SU-DHL-6 (cell line): ENCODE data around the gene MRPL4.

Experiments
- H2AFZ ChIP-seq: fragments of 200-600 bp; sonication (generic); 2 replicates; pipeline ENCODE4 v1.6.1; 2014; ENCODE audit warnings: low read depth, mild to moderate bottlenecking, moderate library complexity, mixed read lengths, antibody characterized with exemption, low read length; ENCODE audit not compliant: severe bottlenecking
- H3F3A ChIP-seq: fragments of 200-600 bp; shearing (Covaris generic); 2 replicates; pipeline ENCODE4 v1.6.0; 2016; ENCODE audit warnings: antibody characterized with exemption, mild to moderate bottlenecking; ENCODE audit not compliant: insufficient read depth
- H3K27ac ChIP-seq: fragments of 200-600 bp; sonication (generic); 2 replicates; pipeline ENCODE4 v1.5.1; 2016; ENCODE audit warnings: low read depth, mild to moderate bottlenecking, low read length, moderate library complexity, mixed read lengths
- H3K27me3 ChIP-seq: fragments of 200-600 bp; sonication (generic), shearing (Covaris generic); 2 replicates; pipeline ENCODE4 v1.6.0; 2014; ENCODE audit warnings: mild to moderate bottlenecking, low read length
- H3K36me3 ChIP-seq: fragments of 200-600 bp; sonication (generic); 2 replicates; pipeline ENCODE4 v1.6.1; 2014; ENCODE audit warnings: mild to moderate bottlenecking, low read length, mixed read lengths
- H3K4me2 ChIP-seq: fragments of 300-600, 200-600 bp; shearing (Covaris generic), sonication (generic); 2 replicates; pipeline ENCODE4 v1.6.0; 2014; ENCODE audit warnings: low read length, low read depth, mild to moderate bottlenecking; ENCODE audit not compliant: poor library complexity, severe bottlenecking
- H3K4me3 ChIP-seq: fragments of 200-600 bp; sonication (generic); 2 replicates; pipeline ENCODE4 v1.5.1; 2014; ENCODE audit warnings: antibody characterized with exemption, low read length, mild to moderate bottlenecking, mixed read lengths; ENCODE audit not compliant: insufficient read depth, poor library complexity, severe bottlenecking
- H3K79me2 ChIP-seq: fragments of 200-600 bp; sonication (generic); 2 replicates; pipeline ENCODE4 v1.6.1; 2014; ENCODE audit warnings: mild to moderate bottlenecking, low read length, moderate library complexity; ENCODE audit not compliant: insufficient read depth
- H3K9ac ChIP-seq: fragments of 200-600 bp; sonication (generic); 2 replicates; pipeline ENCODE4 v1.7.0; 2014; ENCODE audit warnings: mild to moderate bottlenecking, low read length
- H3K9me2 ChIP-seq: fragments of 200-600 bp; sonication (generic); replicated peaks from 2 replicates; pipeline ENCODE4 v1.6.1; 2014; ENCODE audit warnings: low read length; ENCODE audit not compliant: insufficient read depth
- H3K9me3 ChIP-seq: fragments of 200-600 bp; sonication (generic); 2 replicates; pipeline ENCODE4 v1.6.1; 2014; ENCODE audit warnings: low read length, mixed read lengths; ENCODE audit not compliant: insufficient read depth
- H4K20me1 ChIP-seq: fragments of 200-600 bp; sonication (generic); 2 replicates; pipeline ENCODE4 v1.6.1; 2014; ENCODE audit warnings: low read depth, mild to moderate bottlenecking, antibody characterized with exemption, low read length, moderate library complexity, mixed read lengths
- CTCF ChIP-seq: fragments of 200-600 bp; sonication (generic); IDR thresholded peaks from one replicate; pipeline ENCODE4 v1.5.1; 2017; ENCODE audit warnings: antibody characterized with exemption, mild to moderate bottlenecking, low read length, moderate library complexity; ENCODE audit not compliant: insufficient read depth, poor library complexity, severe bottlenecking
- EZH2phosphoT487 ChIP-seq: fragments of 200-600 bp; sonication (generic), shearing (Covaris generic); conservative IDR thresholded peaks from 2 replicates; pipeline ENCODE4 v1.6.1; 2018; ENCODE audit warnings: mild to moderate bottlenecking, antibody characterized with exemption, low read length, moderate library complexity, mixed read lengths

The MRPL4 gene

GRCh38 chr19:10305139-10305806 lies 53.3 kb downstream of the MRPL4 start:
- Histone ChIP-seq H3K27ac (no peak overlapping the region), H3K79me2 (no peaks in the 10 kb centered on the region), H3K4me2 (no peak overlapping the region), H3F3A (no peaks in the 10 kb centered on the region), H3K4me3 (no peak overlapping the region), H3K9me3 (no peaks in the 10 kb centered on the region), H3K36me3 (no peaks in the 10 kb centered on the region), H2AFZ (no peak overlapping the region), H3K27me3 (no peaks in the 10 kb centered on the region), H3K9ac (no peak overlapping the region), H3K9me2 (no peaks in the 10 kb centered on the region), H4K20me1 (no peaks in the 10 kb centered on the region)
- TF ChIP-seq EZH2phosphoT487 (no peak), CTCF (no peak)

GRCh38 chr19:10306327-10306726 lies 54.3 kb downstream of the MRPL4 start:
- Histone ChIP-seq H3K27ac (no peak overlapping the region), H2AFZ (no peak overlapping the region), H3K4me3 (no peak overlapping the region), H3K36me3 (no peaks in the 10 kb centered on the region), H3K79me2 (no peaks in the 10 kb centered on the region), H3K9ac (no peak overlapping the region), H3K9me2 (no peaks in the 10 kb centered on the region), H3K27me3 (no peaks in the 10 kb centered on the region), H3F3A (no peaks in the 10 kb centered on the region), H4K20me1 (no peaks in the 10 kb centered on the region), H3K4me2 (no peak overlapping the region), H3K9me3 (no peaks in the 10 kb centered on the region)
- TF ChIP-seq CTCF (no peak), EZH2phosphoT487 (no peak)

GRCh38 chr19:10309423-10309822 lies 57.4 kb downstream of the MRPL4 start, which contains the start of gene ZGLP1:
TSS of gene ZGLP1 (minus strand) at chr19:10309815.
- H3K9me3 ChIP-seq, result no peaks in the 10 kb centered on the region
- no peak for TF ChIP-seq EZH2phosphoT487
- TF ChIP-seq CTCF, result no peak

More at GRCh38 chr19:10309423-10309822, 57.4 kb downstream of the MRPL4 start, which contains the start of gene ZGLP1:
- Histone ChIP-seq H3K9ac (no peak within 1 kb of the TSS), H3K79me2 (no peaks in the 10 kb centered on the region), H3F3A (no peaks in the 10 kb centered on the region), H2AFZ (no peak within 1 kb of the TSS), H3K27me3 (no peaks in the 10 kb centered on the region), H3K27ac (no peak within 1 kb of the TSS), H3K9me2 (no peaks in the 10 kb centered on the region), H4K20me1 (no peaks in the 10 kb centered on the region), H3K4me3 (no peak within 1 kb of the TSS), H3K4me2 (no peak within 1 kb of the TSS), H3K36me3 (no peaks in the 10 kb centered on the region)
